Raji (cell line): ENCODE results near the gene TAT.

ENCODE experiments used
- POLR2A ChIP-seq: IDR thresholded peaks from 2 replicates; pipeline ENCODE4 v1.6.1; 2011; ENCODE audit warnings: low read depth, low read length, control low read depth; ENCODE audit not compliant: insufficient read depth

Gene TAT

GRCh38 chr16:71585318-71585703 lies 8.4 kb upstream of the TAT start:
- no peak for TF ChIP-seq POLR2A

- no peak for TF ChIP-seq POLR2A
These were observed 7.8 kb upstream of the TAT start for GRCh38 chr16:71584543-71585317.

- TF ChIP-seq POLR2A = no peak
These were observed 2.2 kb downstream of the TAT start for GRCh38 chr16:71574702-71575101.

- TF ChIP-seq POLR2A = no peak
These were observed 3.4 kb downstream of the TAT start for GRCh38 chr16:71573387-71574094.

GRCh38 chr16:71572497-71573116 lies 4.3 kb downstream of the TAT start:
- no peak for TF ChIP-seq POLR2A

- no peak for TF ChIP-seq POLR2A
These were observed 6.7 kb downstream of the TAT start for GRCh38 chr16:71570144-71570543.

- TF ChIP-seq POLR2A = no peak
These were observed 7.3 kb downstream of the TAT start for GRCh38 chr16:71569621-71570020.

GRCh38 chr16:71568551-71568950 lies 8.3 kb downstream of the TAT start:
- TF ChIP-seq POLR2A = no peak

GRCh38 chr16:71567931-71568330 lies 9.0 kb downstream of the TAT start:
- no peak for TF ChIP-seq POLR2A

- no peak for TF ChIP-seq POLR2A
These were observed 10.8 kb downstream of the TAT start for GRCh38 chr16:71565812-71566700.

GRCh38 chr16:71564335-71564967 lies 12.4 kb downstream of the TAT start:
- TF ChIP-seq POLR2A = no peak

- no peak for TF ChIP-seq POLR2A
These were observed 14.3 kb downstream of the TAT start for GRCh38 chr16:71562552-71562951.

- no peak for TF ChIP-seq POLR2A
These were observed 17.0 kb downstream of the TAT start for GRCh38 chr16:71559855-71560254.

- no peak for TF ChIP-seq POLR2A
These were observed 18.8 kb downstream of the TAT start for GRCh38 chr16:71557954-71558582.

- no peak for TF ChIP-seq POLR2A
These were observed 19.6 kb downstream of the TAT start for GRCh38 chr16:71557299-71557698.
